Subcutaneous abdominal adipose tissue (tissue), 5 donors: Measurements from ENCODE around the gene SERPINE1.

ENCODE experiments used
- H3K27ac ChIP-seq: one replicate; pipeline ENCODE4 v1.7.0; 2013; ENCODE audit warnings: low read depth, mild to moderate bottlenecking, inconsistent platforms, low read length, moderate library complexity
- H3K27me3 ChIP-seq, 5 donors: one replicate each; pipeline ENCODE4 v1.7.0; 2013; ENCODE audit warnings: low read length in 5 of 5, inconsistent platforms in 1 of 5; ENCODE audit not compliant: control insufficient read depth in 5 of 5, insufficient read depth in 4 of 5
- H3K36me3 ChIP-seq, 5 donors: one replicate each; pipeline ENCODE4 v1.7.0; 2013; ENCODE audit warnings: low read length in 5 of 5; ENCODE audit not compliant: control insufficient read depth in 5 of 5, insufficient read depth in 5 of 5
- H3K4me1 ChIP-seq, 5 donors: one replicate each; pipeline ENCODE4 v1.7.0; 2013; ENCODE audit warnings: low read length in 5 of 5, mild to moderate bottlenecking in 3 of 5, moderate library complexity in 1 of 5; ENCODE audit not compliant: control insufficient read depth in 5 of 5, insufficient read depth in 5 of 5
- H3K4me3 ChIP-seq, 5 donors: one replicate each; pipeline ENCODE4 v1.7.0; 2013; ENCODE audit warnings: low read length in 5 of 5, low read depth in 1 of 5
- H3K9ac ChIP-seq, 5 donors: one replicate each; pipeline ENCODE4 v1.7.0; 2013; ENCODE audit warnings: low read length in 5 of 5, mild to moderate bottlenecking in 4 of 5, moderate library complexity in 3 of 5
- H3K9me3 ChIP-seq, 5 donors: one replicate each; pipeline ENCODE4 v1.7.0; 2013; ENCODE audit warnings: low read length in 5 of 5; ENCODE audit not compliant: control insufficient read depth in 5 of 5
- donor health status: healthy.
- donor health status: healthy.
- donor health status: healthy.
- donor health status: healthy.
- donor health status: healthy.

The SERPINE1 gene

DNA sequence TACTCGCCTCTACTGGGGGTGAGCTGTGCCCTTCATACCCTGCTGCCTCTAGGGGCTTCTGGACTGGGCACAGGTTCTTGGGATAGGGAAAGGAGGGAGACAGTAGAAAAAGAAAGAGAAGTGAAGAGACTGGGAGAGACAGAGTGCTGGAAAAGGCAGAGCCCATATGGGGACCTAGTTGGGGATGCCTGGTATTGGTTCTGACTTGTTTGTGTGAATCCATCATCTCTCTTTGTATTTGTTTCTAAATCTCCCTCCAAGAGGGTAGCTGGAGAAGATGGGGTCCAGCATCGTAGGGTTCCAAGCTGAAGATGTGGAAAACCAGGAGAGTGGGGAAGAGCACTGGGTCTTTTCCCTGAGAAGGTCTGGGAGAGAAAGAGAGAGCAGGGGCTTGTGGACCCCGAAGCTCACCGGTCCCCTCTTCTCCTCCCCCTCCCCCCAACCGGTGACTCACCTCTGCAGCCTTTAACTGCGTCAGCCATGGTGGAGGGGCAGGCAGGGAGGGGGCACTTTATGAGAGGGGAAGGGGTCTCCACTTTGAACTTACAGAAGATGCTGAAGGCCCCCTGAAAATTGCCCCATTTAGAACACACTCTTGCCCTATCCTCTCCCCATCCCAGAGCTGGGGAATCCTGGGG, 41.6 kb downstream of the SERPINE1 start:
- Histone ChIP-seq H3K27me3 (peaks cover 78 to 89% (median 88%) of the 10 kb centered on the region in 5 donors), H3K4me1 (peaks cover 0 to 49% (median 42%) of the 10 kb centered on the region in 5 donors), H3K9me3 (no peaks in the 10 kb centered on the region), H3K27ac (no peak overlapping the region), H3K36me3 (no peaks in the 10 kb centered on the region), H3K4me3 (no peak overlapping the region), H3K9ac (no peak overlapping the region)

DNA sequence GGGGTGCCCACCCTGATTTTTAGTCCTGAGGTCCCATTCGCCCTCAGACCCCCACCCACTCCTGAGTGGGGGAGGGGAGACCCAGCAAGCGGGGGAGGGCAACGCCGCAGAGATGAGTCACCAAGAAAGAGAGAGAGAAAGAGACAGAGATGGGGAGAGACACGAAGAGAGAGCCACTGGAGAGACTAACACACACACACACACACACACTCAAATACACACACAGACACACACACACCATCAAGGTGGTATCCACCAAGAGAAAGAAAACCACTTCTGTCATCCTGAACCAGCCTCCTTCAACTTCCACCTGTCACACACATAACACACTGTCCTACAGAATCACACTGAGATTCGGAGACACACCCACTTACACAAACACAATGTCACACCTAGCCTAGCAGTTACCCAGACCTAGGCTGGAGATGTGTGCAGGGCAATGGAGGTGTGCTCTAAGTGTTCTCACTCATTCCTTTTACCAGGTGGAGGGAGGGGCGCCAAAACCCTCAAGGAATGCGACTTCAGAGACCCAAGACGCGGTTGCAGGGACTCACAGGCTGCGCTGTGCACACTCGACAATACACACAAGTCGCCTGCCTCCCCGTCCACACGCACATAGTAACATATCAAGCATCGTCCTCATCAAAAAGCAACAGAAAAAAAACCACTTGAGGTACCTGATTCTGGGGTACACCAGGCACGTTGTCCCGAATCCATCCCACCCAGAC, 42.4 kb downstream of the SERPINE1 start:
- Histone ChIP-seq H3K4me3 (no peak overlapping the region), H3K4me1 (peaks cover 0 to 45% (median 36%) of the 10 kb centered on the region in 5 donors), H3K9ac (no peak overlapping the region)

DNA sequence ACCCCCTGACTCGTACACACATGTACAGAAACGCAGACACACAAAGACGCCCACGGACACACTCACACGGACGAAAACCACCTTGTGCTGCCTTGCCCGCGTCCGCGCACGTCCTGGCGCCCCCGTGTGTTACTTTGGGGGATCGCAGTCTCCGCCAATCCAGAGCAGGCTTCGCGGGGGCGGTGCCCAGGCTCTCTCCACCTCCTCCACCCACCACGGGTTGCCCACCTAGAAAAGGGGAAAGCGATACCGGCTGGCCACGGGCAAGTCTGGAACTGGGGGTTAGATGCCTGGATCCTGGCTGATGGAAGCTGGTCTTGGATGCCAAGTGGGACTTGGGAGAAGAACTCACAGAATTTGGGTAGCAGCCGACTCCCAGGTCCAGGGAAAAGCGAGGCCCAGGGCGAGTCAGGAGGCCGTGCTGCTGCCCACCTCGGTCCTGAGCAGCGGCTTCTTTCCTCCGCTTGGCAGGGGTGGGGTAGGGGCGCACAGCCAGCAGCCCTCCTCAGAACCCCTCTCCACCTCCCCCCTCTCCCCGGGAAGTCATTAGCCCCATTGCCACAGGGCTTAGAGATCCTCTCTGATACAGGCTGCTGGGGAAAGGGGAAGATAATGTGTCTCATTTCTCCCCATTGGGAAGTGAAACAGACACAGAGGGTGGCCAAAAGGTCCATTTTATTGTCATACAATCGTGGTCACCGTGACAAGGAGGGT, 43.1 kb downstream of the SERPINE1 start:
- no peaks in the 10 kb centered on the region for H3K9me3 ChIP-seq
- H3K36me3 ChIP-seq = no peaks in the 10 kb centered on the region
- no peak overlapping the region for H3K9ac ChIP-seq
- no peak overlapping the region for H3K27ac ChIP-seq
- H3K27me3 ChIP-seq = peaks cover 76 to 87% (median 82%) of the 10 kb centered on the region in 5 donors
- no peak overlapping the region for H3K4me3 ChIP-seq
- peaks cover 0 to 40% (median 28%) of the 10 kb centered on the region in 5 donors for H3K4me1 ChIP-seq

More for the DNA sequence above, 42.4 kb downstream of the SERPINE1 start:
- peaks cover 80 to 88% (median 85%) of the 10 kb centered on the region in 5 donors for H3K27me3 ChIP-seq
- no peaks in the 10 kb centered on the region for H3K36me3 ChIP-seq
- H3K9me3 ChIP-seq = no peaks in the 10 kb centered on the region
- no peak overlapping the region for H3K27ac ChIP-seq

DNA sequence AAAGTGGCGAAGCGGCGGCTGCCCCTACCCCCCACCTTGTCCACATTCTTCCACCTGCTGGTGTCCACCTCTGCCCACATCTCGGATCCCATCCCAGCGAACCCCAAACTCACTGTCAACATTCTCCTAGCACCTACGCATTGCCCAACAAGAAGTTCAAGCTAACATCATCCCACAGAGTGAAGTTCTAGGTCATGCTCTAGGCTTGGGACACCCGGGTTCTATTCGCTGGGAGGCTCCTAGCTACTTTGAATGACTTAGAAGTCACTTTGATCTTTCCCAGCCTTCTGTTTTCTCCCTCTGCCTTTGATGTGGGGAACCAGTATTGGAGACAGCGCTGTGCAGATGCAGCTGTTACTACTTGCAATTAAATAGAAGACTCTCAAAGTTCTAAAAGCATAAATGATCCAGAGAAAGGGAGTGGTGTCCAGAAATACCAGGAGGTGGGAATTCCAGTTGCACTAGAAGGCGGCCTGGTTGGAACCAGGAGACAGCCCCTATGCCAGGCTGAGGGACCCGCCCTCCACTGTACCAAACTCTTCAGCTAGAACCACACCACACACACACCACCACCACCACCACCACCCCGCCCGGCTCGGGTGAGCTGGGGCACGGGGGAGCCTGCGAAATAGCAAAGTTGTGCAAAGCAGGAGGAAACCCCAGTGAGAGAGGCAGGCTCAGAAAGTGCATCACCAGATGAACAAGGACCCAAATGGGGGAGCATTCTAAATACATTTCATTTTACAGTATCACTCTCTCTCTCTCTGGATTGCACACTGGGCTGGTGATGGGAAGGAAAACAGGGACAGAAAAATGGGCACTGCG, 43.9 kb downstream of the SERPINE1 start:
- no peaks in the 10 kb centered on the region for H3K9me3 ChIP-seq
- H3K4me1 ChIP-seq = peaks cover 0 to 32% (median 22%) of the 10 kb centered on the region in 5 donors

DNA sequence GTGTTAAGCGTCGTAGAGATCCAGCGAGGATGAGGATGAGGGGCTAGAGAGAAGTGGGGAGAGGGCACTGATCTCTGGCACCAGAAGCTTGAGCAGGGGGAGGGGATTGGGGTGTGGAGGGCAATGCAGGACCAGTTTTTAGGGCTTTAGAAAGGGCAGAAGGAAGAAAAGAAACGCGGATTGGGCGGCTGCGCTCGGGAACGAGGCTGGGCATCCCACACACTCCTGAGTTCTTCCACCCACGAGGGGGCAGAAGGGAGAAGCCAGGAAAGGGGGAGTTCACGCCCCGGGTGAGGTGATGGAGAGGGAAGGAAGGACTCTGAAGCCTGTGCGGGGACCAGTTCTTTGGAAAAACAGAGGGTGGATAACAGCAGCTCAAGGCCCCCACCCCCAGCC, 44.5 kb downstream of the SERPINE1 start:
- Histone ChIP-seq H3K36me3 (no peaks in the 10 kb centered on the region), H3K4me3 (no peak overlapping the region), H3K9me3 (no peaks in the 10 kb centered on the region), H3K4me1 (peaks cover 0 to 31% (median 19%) of the 10 kb centered on the region in 5 donors), H3K9ac (no peak overlapping the region), H3K27ac (no peak overlapping the region), H3K27me3 (peaks cover 75 to 92% (median 85%) of the 10 kb centered on the region in 5 donors)

More for the DNA sequence above, 43.9 kb downstream of the SERPINE1 start:
- H3K36me3 ChIP-seq = no peaks in the 10 kb centered on the region
- H3K9ac ChIP-seq = no peak overlapping the region
- H3K27ac ChIP-seq = no peak overlapping the region
- no peak overlapping the region for H3K4me3 ChIP-seq
- peaks cover 76 to 92% (median 85%) of the 10 kb centered on the region in 5 donors for H3K27me3 ChIP-seq

DNA sequence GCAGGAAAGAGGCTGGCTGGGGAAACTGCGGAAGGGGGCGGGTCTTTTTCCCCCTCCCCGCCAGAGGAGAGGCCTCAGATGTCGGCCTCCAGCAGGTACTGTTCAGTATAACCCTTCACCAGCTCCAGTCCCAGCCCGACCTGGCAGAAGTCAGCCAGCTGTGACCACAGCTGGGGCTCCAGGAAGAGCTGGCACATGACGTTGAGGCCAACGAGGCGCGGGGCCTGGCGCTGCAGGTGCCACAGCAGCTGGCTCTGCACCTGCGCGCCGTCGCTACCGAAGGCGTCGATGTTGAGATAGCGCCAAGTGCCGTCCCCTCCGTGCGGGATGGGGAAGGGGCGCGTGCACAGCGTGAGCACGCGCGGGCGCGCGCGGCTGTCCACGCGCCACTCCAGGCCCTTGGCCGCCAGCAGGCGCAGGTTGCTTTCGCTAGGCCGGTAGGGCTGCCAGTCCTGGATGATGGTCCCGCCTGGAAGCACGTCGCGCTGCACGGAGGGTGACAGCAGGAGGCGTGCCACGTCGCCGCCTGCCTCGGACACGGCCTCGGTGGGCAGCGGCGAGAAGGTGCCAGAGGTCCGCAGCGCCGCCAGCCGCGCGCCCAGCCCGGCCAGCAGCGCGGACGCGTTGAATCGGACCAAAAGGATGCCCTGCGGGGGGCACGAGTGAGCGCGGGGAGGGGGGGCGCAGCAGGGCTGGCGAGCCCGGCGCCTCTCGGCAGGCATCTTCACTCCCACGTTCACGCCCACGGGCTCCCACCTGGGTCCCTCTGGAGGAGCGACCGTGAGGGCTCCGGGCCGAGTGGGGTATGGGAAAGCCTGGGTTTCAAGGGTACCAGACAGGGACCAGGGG, 45.3 kb downstream of the SERPINE1 start:
- Histone ChIP-seq H3K27ac (no peak overlapping the region), H3K9ac (no peak overlapping the region), H3K4me1 (peaks cover 0 to 31% (median 19%) of the 10 kb centered on the region in 5 donors), H3K27me3 (peaks cover 75 to 95% (median 87%) of the 10 kb centered on the region in 5 donors), H3K36me3 (no peaks in the 10 kb centered on the region), H3K9me3 (no peaks in the 10 kb centered on the region), H3K4me3 (no peak overlapping the region)

DNA sequence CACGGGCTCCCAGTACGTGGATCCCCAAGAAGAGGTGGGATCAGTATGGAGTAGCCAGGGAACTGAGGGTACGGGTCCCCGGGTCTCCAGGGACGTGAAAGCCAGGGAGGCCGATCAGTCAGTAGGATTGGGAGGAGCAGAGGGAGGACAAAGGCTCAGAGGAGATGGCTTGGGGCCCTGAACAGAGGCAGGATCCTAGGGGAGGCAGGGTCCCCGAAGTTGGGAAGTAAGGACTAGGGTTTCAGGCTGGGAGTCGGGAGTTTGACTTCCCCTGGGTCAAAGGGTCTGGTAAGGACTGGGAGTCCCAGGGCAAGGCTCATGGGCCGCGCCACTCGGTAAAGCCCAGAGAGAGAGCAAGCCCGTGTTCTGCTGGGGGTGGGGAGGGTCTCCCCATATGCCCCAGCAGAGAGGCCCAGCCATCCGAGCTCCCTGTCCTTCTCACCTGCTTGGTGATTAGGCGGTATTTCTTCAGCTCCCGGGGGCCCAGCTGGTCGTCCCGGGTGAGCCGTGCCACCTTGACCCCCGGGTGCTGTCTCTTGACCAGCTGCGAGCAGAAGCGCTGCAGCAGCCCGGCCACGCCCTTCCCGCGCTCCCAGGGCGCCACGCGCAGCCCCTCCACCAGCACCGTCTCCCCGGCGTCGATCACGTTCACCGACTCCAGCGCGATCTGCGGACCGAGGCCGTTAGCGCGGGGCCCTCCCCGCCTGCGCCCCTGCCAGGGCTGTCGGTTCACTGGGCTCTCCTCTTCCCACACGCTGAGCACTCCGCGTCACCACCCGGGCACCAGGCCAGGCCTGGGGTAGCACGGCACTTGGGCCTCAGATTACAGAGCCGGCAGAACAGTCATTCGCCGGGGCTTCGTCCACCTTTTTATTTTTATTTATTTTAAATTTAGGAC, 46.2 kb downstream of the SERPINE1 start:
- Histone ChIP-seq H3K9me3 (no peaks in the 10 kb centered on the region), H3K36me3 (no peaks in the 10 kb centered on the region), H3K4me1 (peaks cover 0 to 31% (median 19%) of the 10 kb centered on the region in 5 donors), H3K27me3 (peaks cover 79 to 94% (median 87%) of the 10 kb centered on the region in 5 donors), H3K27ac (no peak overlapping the region), H3K4me3 (peak overlapping the region in 2 of 5 donors; percentile 22 to 50), H3K9ac (no peak overlapping the region)

DNA sequence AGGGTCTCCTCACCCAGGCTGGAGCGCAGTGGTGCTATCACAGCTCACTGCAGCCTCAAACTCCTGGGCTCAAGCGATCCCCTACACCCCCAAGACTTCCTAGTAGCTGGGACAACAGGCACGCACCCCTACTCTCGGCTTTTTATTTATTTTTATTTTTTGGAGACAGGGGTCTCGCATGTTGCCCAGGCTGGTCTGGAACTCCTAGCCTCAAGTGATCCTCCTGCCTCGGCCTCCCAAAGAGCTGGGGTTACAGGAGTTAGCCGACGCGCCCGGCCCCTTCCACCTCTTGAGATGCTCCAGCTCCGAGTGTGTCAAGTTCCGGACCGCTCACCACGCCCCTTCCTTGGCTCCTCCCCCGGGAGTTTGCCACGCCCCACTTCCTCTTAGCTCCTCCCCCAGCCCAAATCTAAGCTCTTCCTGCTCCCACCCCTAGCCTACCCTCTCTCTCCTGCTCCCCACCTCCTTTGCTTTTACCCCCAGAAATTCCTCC, 46.9 kb downstream of the SERPINE1 start:
- H3K9ac ChIP-seq = no peak overlapping the region
- peaks cover 0 to 31% (median 19%) of the 10 kb centered on the region in 5 donors for H3K4me1 ChIP-seq
- H3K9me3 ChIP-seq = no peaks in the 10 kb centered on the region
- H3K4me3 ChIP-seq = no peak overlapping the region
- H3K36me3 ChIP-seq = no peaks in the 10 kb centered on the region
- no peak overlapping the region for H3K27ac ChIP-seq
- peaks cover 77 to 91% (median 83%) of the 10 kb centered on the region in 5 donors for H3K27me3 ChIP-seq
